Stimulated activated CD4-positive, alpha-beta T cell treated with anti-CD3 and anti-CD28 coated beads, Interleukin-1b, Interleukin-23, amount 100 ng/mL, for 4 hours (primary cell): Measurements from ENCODE around the gene VASP.

Experiments used
- DNase-seq, 2 donors: peaks; one replicate each; pipeline ENCODE4 v3.0.0-alpha.2; 2020; ENCODE audit warnings: low read depth in 2 of 2

Gene VASP

GRCh38 chr19:45554481-45554880 is 47.2 kb downstream of the VASP start:
- DNase-seq, result no peak

DNA sequence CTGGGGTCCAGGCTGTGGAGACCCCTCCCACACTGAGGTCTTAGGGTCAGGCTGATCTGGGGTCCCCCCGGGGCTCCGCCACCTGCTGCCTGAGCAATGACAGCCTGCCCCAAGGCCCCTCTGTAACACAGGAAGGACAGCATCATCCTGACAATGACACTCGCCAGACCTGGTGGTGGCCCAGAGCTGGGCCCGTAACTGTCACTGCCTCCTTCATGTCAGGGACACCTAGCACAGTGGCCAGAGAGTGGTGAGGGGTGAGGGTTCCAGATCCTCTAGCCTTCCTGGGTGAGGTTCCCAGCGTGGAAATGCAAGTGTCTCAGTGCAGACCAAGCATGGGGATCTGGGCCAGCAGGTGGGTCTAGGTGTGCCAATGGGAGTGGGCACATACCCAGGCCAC is 49.6 kb downstream of the VASP start:
- DNase-seq, result no peak

- DNase-seq, result peak; percentile 27 to 52
Observed at GRCh38 chr19:45558399-45558878, 51.2 kb downstream of the VASP start.

- no peak for DNase-seq
Observed at GRCh38 chr19:45560038-45560437, 52.8 kb downstream of the VASP start.

DNA sequence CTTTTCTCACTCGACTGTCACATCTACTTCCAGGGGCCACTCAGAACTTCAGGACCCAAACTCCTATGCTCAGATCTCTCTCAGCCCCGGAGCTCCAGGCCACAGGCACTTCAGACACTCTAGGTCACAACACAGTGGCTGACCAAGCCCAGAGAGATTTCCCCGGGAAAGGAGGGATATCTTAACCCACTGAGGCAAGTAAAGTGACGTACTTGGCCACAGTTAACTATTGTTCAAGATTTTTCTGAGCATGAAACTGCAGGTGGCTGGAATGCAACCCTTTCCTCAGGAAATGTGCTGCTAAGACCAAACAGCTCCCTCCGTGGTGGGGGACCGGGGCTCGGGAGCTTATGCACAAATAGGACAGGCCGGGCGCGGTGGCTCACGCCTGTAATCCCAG is 53.4 kb downstream of the VASP start:
- no peak for DNase-seq

DNA sequence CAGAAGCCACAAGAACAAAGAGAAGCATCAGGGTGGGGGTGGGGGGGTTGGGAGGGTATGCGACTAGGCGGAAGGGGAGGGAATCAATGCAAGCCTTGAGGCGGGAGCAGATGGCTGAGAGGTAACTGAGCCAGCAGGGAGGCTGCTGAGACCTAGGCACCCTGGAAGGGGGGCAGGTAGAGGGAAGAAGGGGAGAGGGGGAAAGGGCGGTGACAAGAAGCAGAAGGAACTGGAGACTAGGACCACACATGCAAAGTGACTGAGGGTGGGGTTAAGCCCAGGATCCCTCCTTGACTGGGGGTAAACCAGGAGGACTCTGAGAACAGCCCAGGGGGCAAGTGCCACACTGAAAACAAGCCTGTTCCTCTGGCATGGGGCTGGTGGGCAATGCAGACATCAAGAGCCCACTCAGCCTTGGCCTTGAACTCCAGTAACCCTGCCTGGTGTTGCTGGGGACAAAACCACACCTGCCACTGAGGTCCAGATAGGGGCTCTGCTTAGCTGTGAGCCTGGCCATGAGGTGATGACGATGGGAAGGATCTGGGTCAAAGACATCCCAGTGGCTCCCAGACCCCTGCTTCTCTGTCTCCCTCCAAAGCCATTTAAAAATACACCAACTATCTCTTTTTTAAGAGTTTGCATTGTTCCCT is 57.0 kb downstream of the VASP start:
- no peak for DNase-seq

DNA sequence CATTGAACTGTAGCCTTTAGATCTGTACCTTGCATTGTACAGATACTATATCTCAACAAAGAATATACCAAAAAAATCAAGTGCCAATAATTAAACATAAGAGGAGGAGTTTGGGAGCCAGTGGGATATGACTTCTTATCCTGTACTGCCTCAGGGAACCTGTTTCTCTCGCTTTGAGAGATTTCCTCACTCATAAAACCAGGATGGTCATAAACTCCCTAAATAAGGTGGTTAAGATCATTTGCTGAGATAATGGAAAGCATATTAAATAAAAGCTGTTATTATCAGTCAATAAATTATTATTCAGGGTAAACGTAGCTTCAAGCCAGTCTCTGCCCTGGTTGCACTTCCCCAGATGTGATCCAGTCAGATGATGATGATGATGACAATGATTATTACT is 60.3 kb downstream of the VASP start:
- DNase-seq, result no peak

DNA sequence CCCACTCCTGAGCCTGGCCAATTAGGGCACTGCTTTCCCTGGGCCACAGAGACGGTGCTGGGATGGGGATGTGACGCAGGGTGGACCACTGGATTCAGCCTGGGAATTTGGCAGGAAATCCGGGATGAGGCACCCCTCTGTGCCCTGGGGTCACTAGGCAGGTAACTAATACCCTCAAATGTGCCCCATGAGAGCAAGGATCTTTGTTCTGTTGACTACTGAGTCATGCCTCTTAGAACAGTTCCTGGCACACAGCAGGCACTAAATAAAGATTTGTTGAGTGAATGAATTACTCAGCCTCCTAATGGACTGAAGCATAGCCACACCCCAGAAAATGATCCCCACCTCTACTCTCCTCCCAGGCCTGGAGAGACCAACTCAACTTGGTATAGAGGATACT is 61.5 kb downstream of the VASP start:
- no peak for DNase-seq

- peak; percentile 38 to 50 for DNase-seq
Observed at GRCh38 chr19:45569619-45570421, 62.5 kb downstream of the VASP start.

DNA sequence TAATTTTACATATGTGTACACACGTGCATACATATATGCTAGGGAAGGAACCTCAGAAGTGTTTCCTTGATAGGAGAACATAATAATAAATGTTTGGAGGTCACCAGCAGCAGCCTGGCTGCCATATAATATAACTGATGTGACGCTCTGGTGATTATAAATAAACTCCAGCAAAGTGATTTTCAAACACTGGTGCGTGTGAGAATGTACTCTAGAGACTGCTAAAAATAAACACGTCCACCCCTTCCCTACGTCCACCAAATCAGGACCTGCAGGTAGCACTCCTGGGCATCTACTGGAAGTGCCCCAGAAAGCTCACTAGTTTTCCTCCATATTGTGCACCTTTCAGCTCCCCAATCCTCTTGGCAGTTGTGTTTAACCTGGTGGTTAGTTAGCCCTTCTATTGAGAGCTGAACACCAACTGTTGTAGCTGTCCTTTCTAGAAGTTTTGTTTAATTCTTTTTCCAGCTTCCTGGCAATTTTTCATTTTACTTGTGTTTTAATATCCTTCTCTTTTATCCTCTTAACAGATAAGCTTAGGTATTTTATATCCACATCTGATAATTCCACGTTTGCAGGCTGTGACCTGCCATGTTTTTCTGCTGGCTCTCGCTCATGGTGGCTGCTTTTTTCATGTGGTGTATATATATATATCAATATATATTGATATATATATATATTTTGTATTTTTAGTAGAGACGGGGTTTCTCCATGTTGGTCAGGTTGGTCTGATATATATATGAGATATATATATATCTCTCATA is 64.4 kb downstream of the VASP start:
- DNase-seq, result no peak

GRCh38 chr19:45574526-45574925 is 67.2 kb downstream of the VASP start:
- DNase-seq, result no peak

- DNase-seq, result no peak
Observed at GRCh38 chr19:45575216-45575615, 67.9 kb downstream of the VASP start.
